HG03460 (cell line): ENCODE results near the gene METTL13.
A peak's percentile ranks its signal among the peaks of the same experiment; 100 is the strongest.

ENCODE experiments used
- ATAC-seq: cut with Tn5 transposase; IDR thresholded peaks from one replicate; pipeline ENCODE4 v1.9.1; 2021; ENCODE audit not compliant: unreplicated experiment

Gene METTL13, protein sequence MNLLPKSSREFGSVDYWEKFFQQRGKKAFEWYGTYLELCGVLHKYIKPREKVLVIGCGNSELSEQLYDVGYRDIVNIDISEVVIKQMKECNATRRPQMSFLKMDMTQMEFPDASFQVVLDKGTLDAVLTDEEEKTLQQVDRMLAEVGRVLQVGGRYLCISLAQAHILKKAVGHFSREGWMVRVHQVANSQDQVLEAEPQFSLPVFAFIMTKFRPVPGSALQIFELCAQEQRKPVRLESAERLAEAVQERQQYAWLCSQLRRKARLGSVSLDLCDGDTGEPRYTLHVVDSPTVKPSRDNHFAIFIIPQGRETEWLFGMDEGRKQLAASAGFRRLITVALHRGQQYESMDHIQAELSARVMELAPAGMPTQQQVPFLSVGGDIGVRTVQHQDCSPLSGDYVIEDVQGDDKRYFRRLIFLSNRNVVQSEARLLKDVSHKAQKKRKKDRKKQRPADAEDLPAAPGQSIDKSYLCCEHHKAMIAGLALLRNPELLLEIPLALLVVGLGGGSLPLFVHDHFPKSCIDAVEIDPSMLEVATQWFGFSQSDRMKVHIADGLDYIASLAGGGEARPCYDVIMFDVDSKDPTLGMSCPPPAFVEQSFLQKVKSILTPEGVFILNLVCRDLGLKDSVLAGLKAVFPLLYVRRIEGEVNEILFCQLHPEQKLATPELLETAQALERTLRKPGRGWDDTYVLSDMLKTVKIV

DNA sequence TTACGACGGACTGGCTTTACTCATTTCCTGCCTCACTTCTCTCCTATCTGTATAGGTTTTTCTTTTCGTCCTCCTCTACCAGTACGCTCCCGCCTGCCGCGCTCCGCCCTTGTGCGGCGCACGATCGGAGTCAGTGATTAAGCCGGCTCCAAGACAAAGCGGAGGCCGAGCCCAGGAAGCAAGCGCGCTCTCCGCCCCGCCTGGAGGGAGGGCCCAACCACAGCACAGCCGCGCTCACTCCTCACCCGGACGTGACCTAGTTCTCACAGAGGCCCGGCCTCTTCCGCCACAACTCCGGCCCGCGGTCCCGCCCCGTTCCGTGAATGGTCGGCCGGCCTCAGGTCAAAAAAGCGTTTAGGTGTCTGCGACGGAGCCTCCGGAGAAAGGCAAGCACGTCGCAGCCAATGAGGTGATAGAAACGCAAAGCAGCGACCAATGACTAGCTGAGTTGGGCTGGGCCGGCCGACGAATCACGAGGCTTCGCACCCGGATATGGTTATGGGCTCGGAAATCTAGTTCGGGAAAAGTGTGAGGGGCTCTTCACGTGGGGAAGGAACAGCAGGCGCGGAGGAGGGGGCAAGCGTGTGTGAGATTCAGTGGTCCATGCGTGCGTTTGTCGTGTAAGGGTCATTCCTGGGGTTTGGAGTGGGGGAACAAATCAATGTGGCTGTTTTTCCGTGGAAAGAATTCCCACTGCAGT, at the start of gene METTL13:
METTL13 (plus strand) TSS at position 485 of the 700 bp plus-strand sequence. CDS start 308 bp downstream, outside the sequence.
- peak; percentile 99 for ATAC-seq

- ATAC-seq, result no peak
These were observed 45.3 kb upstream of the METTL13 start for GRCh38 chr1:171736196-171736595.

DNA sequence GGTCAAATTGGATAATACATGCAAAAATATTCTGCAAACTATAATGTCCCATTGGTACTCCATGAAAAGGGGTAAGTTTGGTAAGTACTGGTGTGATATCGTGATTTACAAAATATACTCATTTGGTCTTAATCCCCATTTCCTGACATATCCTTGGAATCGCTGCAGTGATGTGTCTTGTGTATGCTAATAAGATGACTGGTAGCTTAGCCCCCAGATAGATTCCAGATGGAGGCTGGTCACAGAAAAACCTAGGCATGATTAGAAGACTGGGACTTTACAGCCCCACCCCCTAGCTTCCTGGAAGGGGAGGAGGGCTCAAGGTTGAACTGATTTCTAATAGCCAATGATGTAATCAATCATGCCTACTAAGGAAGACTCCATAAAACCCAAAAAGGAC, 42.5 kb upstream of the METTL13 start:
- no peak for ATAC-seq

GRCh38 chr1:171739656-171740055, 41.8 kb upstream of the METTL13 start:
- ATAC-seq, result no peak

- no peak for ATAC-seq
These were observed 41.0 kb upstream of the METTL13 start for GRCh38 chr1:171740356-171740863.

DNA sequence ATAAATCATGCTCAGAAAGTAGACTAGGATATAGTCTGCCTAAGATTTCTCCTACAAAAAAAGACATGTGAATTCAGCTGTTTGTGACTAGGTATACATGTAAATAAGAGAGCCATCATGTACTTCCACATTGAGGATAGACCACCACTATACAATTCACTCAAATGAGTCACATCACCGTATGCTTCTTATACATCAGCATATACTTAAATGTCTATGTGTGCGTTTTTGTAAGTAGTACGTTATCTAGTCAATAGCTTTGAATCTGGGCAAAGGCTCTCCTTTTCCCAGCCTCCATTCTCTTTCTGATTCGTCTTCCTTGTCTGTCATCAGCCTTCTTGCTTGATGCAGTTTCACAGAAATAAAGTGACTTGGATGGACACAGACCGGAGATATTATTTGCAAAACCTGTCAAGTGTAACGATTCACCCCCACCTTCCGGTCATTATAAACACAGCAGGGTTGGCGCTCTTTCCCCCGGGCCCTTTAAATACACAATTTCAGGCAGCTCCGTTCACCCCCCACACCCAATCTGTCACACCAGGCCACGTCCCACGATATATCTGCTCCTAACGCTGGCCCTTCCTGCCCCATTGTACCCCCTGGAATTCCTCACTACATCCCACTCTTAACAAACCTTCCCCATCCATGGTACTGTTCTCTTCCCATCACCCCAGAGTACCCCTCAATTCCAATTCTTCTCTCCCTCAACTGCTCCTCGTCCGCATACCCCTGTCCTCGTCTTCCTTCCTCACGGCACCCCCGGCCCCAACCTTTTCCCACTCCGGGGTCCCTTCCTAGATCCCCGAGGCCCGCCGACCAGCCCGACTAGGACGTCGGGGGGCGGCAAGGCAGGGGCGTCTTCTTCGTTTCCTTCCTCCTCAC, 40.2 kb upstream of the METTL13 start:
- peak; percentile 30 for ATAC-seq

- peak; percentile 91 for ATAC-seq
These were observed 39.4 kb upstream of the METTL13 start, which contains the start of gene VAMP4 for GRCh38 chr1:171741872-171742576. TSS of gene VAMP4 (minus strand) at chr1:171742065. CDS start at chr1:171738414, 3,651 bp downstream.

GRCh38 chr1:171742577-171742922, 38.9 kb upstream of the METTL13 start:
- peak; percentile 10 for ATAC-seq

- ATAC-seq, result no peak
These were observed 38.2 kb upstream of the METTL13 start for GRCh38 chr1:171743081-171743870.

DNA sequence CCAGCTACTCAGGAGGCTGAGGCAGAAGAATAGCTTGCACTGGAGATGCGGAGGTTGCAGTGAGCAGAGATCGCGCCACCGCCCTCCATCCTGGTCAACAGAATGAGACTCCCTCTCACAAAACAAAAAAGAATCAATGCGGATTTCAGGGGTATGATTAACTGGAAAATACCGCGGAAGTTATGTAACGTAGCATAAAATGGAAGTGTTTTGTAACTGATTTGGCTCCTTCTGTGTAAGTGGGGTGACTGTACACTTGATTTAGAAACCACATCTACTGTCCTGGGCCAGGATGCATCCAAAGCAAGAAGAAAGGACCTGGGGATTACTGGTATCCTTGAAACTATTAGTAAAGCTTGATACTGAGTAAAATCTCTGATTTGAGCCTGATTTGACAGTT, 36.5 kb upstream of the METTL13 start:
- no peak for ATAC-seq

DNA sequence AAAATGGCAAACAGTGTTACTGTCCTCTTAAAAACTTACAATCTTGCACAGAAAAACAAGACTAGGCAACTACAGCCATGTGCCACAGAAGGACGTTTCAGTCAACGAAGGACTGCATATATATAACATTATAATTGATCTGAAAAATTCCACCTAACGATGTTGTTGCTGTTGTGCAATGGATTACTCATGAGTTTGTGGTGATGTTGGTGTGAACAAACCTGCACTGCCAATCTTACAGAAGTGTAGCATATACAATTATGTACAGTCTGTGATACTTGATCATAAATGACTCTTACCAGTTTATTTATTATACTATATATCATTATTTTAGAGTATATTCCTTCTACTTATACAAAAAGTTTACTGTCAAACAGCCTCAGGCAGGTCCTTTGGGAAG, 32.8 kb upstream of the METTL13 start:
- ATAC-seq, result no peak

GRCh38 chr1:171751221-171751620, 30.2 kb upstream of the METTL13 start:
- ATAC-seq, result no peak

GRCh38 chr1:171753182-171753581, 28.3 kb upstream of the METTL13 start:
- ATAC-seq, result no peak

DNA sequence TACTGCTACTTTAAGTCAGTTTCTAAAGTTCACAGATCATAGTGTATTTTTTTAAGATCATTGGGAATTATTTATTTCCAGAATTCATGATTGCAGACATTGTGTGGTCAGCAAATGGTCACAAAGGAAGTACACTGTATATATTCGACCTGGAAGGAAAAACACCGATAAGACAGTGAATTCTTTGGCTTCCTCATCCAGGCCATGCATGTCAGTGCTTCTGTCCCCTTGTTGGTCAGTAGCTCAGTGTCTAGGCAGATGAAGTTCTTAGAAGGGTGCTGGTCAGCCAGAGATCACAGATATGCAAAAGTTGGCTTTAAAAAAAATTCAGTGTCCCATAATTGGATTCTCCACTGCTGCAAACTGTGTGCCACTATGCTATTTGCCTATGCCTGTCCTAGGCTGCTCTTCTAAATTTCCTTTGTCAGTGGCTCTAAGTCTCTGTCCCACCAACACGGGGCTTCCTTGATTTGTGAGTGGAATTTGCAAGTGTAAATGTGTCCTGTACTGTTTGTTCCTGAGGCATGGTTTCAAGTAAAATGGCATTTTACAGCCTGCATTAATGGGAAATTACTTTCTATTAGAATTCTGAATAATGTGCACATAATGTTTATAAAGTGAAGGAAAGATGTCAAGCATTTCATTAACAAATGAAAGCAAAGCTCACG, 27.6 kb upstream of the METTL13 start:
- ATAC-seq, result no peak

GRCh38 chr1:171754353-171754705, 27.1 kb upstream of the METTL13 start:
- ATAC-seq, result no peak

GRCh38 chr1:171754971-171755370, 26.5 kb upstream of the METTL13 start:
- no peak for ATAC-seq

GRCh38 chr1:171756856-171757255, 24.6 kb upstream of the METTL13 start:
- ATAC-seq, result no peak

GRCh38 chr1:171758011-171758410, 23.4 kb upstream of the METTL13 start:
- ATAC-seq, result no peak

- no peak for ATAC-seq
These were observed 19.3 kb upstream of the METTL13 start for GRCh38 chr1:171762143-171762563.
